Heart left ventricle (tissue), 16 donors: Measurements from ENCODE around the gene NEDD8. TPM values are rescaled to one million over a fixed set of nuclear protein-coding genes. Genes with fewer than 3 reads are reported as not detected.
"Not testable (repeated sequence)": the region's sequence is repeated elsewhere in the genome, so short reads cannot be mapped to it uniquely, and the experiment has no call there.

Source experiments
- ATAC-seq, 4 donors: fragments of 200-7000 bp; cut with Tn5 transposase; one replicate each; pipeline ENCODE4 v1.9.1; 2020 to 2022; ENCODE audit warnings: moderate library complexity in 4 of 4, mild to moderate bottlenecking in 3 of 4, moderate number of reproducible peaks in 1 of 4
- DNase-seq, 5 donors: peaks; one replicate each; pipeline ENCODE4 v3.0.0-alpha.2; 2020
- H3K27ac ChIP-seq, 12 donors: fragments of 200-600 bp; sonication (generic) in 4 of 12; one replicate each; pipeline versions ENCODE4 v1.5.0 to v1.8.0; 2016 to 2022; ENCODE audit warnings: mild to moderate bottlenecking in 2 of 12
- H3K27me3 ChIP-seq, 9 donors: fragments of 200-600 bp; sonication (generic) in 2 of 9; one replicate each; pipeline versions ENCODE4 v1.5.1 to v1.8.0; 2016 to 2022; ENCODE audit warnings: mild to moderate bottlenecking in 3 of 9
- H3K36me3 ChIP-seq, 9 donors: fragments of 200-600 bp; sonication (generic) in 2 of 9; one replicate each; pipeline versions ENCODE4 v1.5.0 to v1.8.0; 2018 to 2022; ENCODE audit warnings: mild to moderate bottlenecking in 2 of 9
- H3K4me1 ChIP-seq, 12 donors: fragments of 200-600 bp; sonication (generic) in 4 of 12; one replicate each; pipeline versions ENCODE4 v1.5.0 to v1.8.0; 2016 to 2022; ENCODE audit warnings: mild to moderate bottlenecking in 3 of 12
- H3K4me3 ChIP-seq, 12 donors: fragments of 200-600 bp; sonication (generic) in 4 of 12; one replicate each; pipeline versions ENCODE4 v1.5.0 to v1.8.0; 2017 to 2022; ENCODE audit warnings: mild to moderate bottlenecking in 9 of 12, moderate library complexity in 4 of 12
- H3K9me3 ChIP-seq, 12 donors: fragments of 200-600 bp; sonication (generic) in 4 of 12; one replicate each; pipeline versions ENCODE4 v1.5.0 to v1.8.0; 2016 to 2022; ENCODE audit warnings: mild to moderate bottlenecking in 1 of 12
- POLR2A ChIP-seq, 2 donors: fragments of 450-650 bp; IDR thresholded peaks; one replicate each; pipeline ENCODE4 v1.6.1; 2017; ENCODE audit warnings: antibody characterized with exemption in 2 of 2, mild to moderate bottlenecking in 2 of 2, moderate library complexity in 2 of 2
- WGBS, 4 donors: extraction: QIAGEN DNeasy Blood & Tissue Kit in 2 of 4; methylation state at CpG; one replicate each; pipeline versions ENCODE4 v1.1.5 to v1.1.7; 2013 to 2018; 5-methylcytosine and 5-hydroxymethylcytosine counted together
- intact Hi-C, 10 donors: fragments of 100-400 bp; cut with DNase I; formaldehyde crosslinking; loops; one replicate each; pipeline versions ENCODE4 v1.11.1 to v1.14.2; 2022
- polyA plus RNA-seq, 2 donors: library from polyadenylated mRNA; stranded (reverse); fragments of 200-250 nt; gene quantifications; one replicate each; pipeline ENCODE4 v1.2.3, GENCODE V29; 2013
- total RNA-seq, 9 donors: library from RNA; depleted of rRNA in 2 of 9; stranded (reverse); fragments of >200 nt in 2 of 9; fragmentation: NEBNext Ultra II Directional in 3 of 9; extraction: Animal tissue kit (Norgen Biotek cat#: 25700) in 3 of 9; gene quantifications; one replicate each; pipeline versions ENCODE4 v1.1.0 to v1.2.4, GENCODE V29; 2016 to 2023
- TF ChIP-seq, protein P1 (sequence below), 12 donors: fragments of 200-600 bp; sonication (generic) in 4 of 12; IDR thresholded peaks; one replicate each; pipeline versions ENCODE4 v1.5.0 to v1.8.0; 2018 to 2022; ENCODE audit warnings: antibody characterized with exemption in 12 of 12, mild to moderate bottlenecking in 5 of 12
- donor health status: ischemic (EF 13 %, LVEDD 7.1; RV severe dilation, severe dysfunction).
- donor health status: healthy with polysubstance abuse.
- donor health status: DM: no; HTN: yes; CAD: no.
- donor health status: DM: no; HTN: no; CAD: no.
- donor health status: ischemic (EF 25% LVEDD 6.9; RV normal size, moderate dysfunction).
- donor health status: ischemic (EF 25% LVEDD 5.7; RV mildly dilated, moderate dysfunction).
- donor health status: healthy.
- donor health status: DM: yes; HTN: yes; CAD: no.
- donor health status: ischemic (EF 35%, LVEDD 5.7; RV mildly dilated, moderate dysfunction).
- donor health status: nonischemic (EF 11% LVEDD 7.7; RV severe dilation, severe dysfunction).
- donor health status: DM: yes; HTN: yes; CAD: no.
- donor health status: PGD.
- donor health status: ischemic (EF 29% LVEDD 5.4; RV normal size, mild dysfunction).
- donor health status: nonischemic (EF 23%, LVEDD 6.1; RV moderate dilation, normal function).

Gene NEDD8
- total and polyA plus RNA-seq, 11 donors, result 174 to 287 (median 206) TPM

DNA sequence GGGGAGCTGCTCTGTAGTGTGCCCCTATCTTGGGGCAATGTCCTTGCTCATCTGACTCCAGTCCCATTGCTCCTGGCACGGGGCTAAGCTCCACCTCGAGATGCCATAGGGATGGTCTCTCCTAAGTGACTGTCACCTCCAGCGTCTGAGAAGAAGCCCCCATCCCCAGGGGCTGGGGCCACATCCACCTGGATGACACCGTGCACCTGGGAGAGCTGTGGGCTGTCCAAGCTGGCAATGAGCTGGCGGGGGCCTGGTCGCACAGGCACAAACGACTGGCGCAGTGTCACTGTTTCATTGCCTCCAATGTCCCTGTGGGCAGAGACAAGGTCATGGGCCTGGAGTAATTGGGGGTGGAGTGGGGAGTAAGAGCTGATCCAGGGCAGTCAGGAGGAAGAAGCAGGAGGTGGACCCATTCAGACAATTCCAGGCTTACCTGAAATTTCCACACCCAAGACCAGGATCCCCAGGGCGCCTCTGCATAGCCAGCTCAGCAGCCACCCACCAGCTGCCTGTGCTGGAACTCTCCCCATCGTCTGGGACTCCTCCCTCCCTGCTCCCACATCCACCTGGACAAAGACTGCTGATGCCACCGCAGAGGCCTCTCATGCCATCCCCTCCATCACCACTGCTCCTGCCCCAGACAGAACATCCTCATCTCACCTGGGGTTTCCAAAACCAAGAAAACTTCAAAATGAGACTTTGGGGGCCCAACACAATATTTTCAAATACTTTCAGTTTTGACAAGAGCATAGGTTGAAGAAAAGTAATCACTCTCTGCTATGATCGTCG is 17.3 kb upstream of the NEDD8 start:
- ATAC-seq (peak in 1 of 4 donors; percentile 13), DNase-seq (no peak)
- Histone ChIP-seq H3K4me1 (peaks cover 0 to 30% (median 0%) of the 10 kb centered on the region in 12 donors), H3K36me3 (peaks cover 0 to 9% (median 0%) of the 10 kb centered on the region in 9 donors), H3K27ac (no peak overlapping the region), H3K27me3 (no peaks in the 10 kb centered on the region), H3K4me3 (no peak overlapping the region), H3K9me3 (no peaks in the 10 kb centered on the region)
- intact Hi-C loops, result loop anchor here in 4 of 10 donors (2.0 to 10.0 kb wide), 2 partner anchors 41 to 185 kb away; no protein-coding TSS in a partner anchor
- no peak for TF ChIP-seq POLR2A (IDR thresholded peaks at IDR 0.05)
- TF ChIP-seq, protein P1, sequence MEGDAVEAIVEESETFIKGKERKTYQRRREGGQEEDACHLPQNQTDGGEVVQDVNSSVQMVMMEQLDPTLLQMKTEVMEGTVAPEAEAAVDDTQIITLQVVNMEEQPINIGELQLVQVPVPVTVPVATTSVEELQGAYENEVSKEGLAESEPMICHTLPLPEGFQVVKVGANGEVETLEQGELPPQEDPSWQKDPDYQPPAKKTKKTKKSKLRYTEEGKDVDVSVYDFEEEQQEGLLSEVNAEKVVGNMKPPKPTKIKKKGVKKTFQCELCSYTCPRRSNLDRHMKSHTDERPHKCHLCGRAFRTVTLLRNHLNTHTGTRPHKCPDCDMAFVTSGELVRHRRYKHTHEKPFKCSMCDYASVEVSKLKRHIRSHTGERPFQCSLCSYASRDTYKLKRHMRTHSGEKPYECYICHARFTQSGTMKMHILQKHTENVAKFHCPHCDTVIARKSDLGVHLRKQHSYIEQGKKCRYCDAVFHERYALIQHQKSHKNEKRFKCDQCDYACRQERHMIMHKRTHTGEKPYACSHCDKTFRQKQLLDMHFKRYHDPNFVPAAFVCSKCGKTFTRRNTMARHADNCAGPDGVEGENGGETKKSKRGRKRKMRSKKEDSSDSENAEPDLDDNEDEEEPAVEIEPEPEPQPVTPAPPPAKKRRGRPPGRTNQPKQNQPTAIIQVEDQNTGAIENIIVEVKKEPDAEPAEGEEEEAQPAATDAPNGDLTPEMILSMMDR (IDR thresholded peaks at IDR 0.05), result no peak
- WGBS, 4 donors, result 78 to 80% (median 79%) methylated on average over 10 to 13 of the region's 13 CpGs

DNA sequence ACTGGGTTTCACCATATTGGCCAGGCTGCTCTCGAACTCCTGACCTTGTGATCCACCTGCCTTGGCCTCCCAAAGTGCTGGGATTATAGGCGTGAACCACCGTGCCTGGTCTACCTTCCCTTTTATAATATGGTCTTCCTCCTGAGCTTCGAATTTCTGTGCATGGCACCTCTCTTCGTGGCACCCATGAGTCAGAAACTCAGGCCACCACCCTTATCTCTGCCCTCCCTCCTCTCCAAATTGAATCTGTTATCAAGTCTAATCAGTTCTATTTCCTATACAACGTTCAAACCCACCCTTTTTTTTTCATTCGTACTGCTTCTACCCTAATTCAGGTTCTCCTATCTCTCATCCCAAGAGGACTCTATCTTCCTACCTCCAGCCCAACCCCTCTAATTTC is 15.3 kb upstream of the NEDD8 start:
- Histone ChIP-seq H3K4me1 (peaks cover 0 to 40% (median 6%) of the 10 kb centered on the region in 12 donors), H3K9me3 (no peaks in the 10 kb centered on the region), H3K4me3 (no peak overlapping the region), H3K27me3 (no peaks in the 10 kb centered on the region), H3K36me3 (no peaks in the 10 kb centered on the region), H3K27ac (peak overlapping the region in 1 of 12 donors; percentile 80)
- DNase-seq (no peak), ATAC-seq (no peak)
- intact Hi-C loops, result loop anchor here in 4 of 10 donors (10.0 kb wide), 1 partner anchor 187 kb away; no protein-coding TSS in a partner anchor
- no peak for TF ChIP-seq POLR2A (IDR thresholded peaks at IDR 0.05)
- TF ChIP-seq, protein P1 (IDR thresholded peaks at IDR 0.05), result no peak
- WGBS, 4 donors, result 71 to 79% (median 73%) methylated on average over 7 of the region's 7 CpGs

DNA sequence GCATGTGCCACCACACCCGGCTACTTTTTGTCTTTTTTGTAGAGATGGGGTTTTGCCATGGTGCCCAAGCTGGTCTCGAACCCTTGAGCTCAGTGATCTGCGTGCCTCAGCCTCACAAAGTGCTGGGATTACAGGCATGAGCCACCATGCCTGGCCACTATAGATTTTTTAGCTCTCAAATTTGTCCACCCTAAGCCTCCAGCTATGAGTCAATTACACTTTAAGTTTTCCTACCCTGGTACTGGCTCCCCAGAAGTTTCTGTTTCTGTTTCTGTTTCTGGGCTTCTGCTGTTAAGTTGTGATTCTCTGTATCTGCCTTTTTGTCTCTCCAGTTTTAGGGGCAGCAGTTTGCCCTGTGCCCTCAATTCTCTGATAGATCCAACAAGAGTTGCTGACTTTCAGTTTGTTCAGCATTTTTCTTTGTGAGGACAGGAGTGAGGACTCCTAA is 14.6 kb upstream of the NEDD8 start:
- DNase-seq, result no peak
- no peaks in the 10 kb centered on the region for H3K9me3 ChIP-seq
- peak overlapping the region in 1 of 12 donors; percentile 80 for H3K27ac ChIP-seq
- no peaks in the 10 kb centered on the region for H3K36me3 ChIP-seq
- ATAC-seq, result no peak
- intact Hi-C loops, result loop anchor here in 4 of 10 donors (10.0 kb wide), 1 partner anchor 188 kb away; no protein-coding TSS in a partner anchor
- H3K4me1 ChIP-seq, result peaks cover 0 to 36% (median 8%) of the 10 kb centered on the region in 12 donors
- no peaks in the 10 kb centered on the region for H3K27me3 ChIP-seq
- WGBS, 4 donors, result 79 to 92% (median 88%) methylated on average over 3 of the region's 3 CpGs
- TF ChIP-seq, protein P1 (IDR thresholded peaks at IDR 0.05), result no peak
- no peak for TF ChIP-seq POLR2A (IDR thresholded peaks at IDR 0.05)
- H3K4me3 ChIP-seq, result no peak overlapping the region

DNA sequence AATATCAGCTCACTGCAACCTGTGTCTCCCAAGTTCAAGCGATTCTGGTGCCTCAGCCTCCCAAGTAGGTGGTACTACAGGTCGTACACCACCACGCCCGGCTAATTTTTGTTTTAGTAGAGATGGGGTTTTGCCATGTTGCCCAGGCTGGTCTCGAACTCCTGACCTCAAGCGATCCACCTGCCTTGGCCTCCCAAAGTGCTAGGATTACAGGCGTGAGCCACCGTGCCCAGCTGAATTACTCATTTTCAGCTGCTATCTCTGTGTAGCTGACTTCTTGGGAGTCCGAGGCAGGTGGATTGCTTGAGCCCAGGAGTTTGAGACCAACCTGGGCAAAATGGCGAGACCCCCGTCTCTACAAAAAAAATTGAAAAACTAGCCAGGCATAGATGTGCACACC is 13.2 kb upstream of the NEDD8 start:
- peaks cover 0 to 12% (median 10%) of the 10 kb centered on the region in 9 donors for H3K36me3 ChIP-seq
- not testable (repeated sequence) for ATAC-seq, DNase-seq, H3K27ac ChIP-seq, H3K27me3 ChIP-seq, H3K4me3 ChIP-seq, H3K9me3 ChIP-seq
- whole genome bisulfite sequencing, 4 donors, result 91 to 94% (median 93%) methylated on average over 11 of the region's 11 CpGs
- peaks cover 9 to 39% (median 22%) of the 10 kb centered on the region in 12 donors for H3K4me1 ChIP-seq
- intact Hi-C loops, result loop anchor here in 5 of 10 donors (2.0 to 10.0 kb wide), 2 partner anchors 25 to 189 kb away; partner anchors contain the start of gene RABGGTA (in 1 of the 5)
